ENCODE results near the gene PCCA.

The PCCA gene

DNA sequence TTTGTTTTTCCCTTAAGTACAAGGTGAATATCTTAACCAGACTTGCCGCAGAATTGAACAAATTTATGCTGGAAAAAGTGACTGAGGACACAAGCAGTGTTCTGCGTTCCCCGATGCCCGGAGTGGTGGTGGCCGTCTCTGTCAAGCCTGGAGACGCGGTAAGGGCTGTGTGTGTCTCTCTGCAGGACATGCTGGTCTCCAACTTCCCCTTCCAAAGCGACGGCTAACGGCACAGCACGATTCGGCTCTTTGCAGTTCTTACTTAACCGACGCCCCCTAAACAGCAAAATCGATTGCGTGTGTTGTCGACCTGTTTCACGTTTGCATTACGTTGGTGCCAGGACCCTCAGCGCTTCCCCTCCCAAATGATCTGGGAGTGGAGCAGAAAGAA lies 426.5 kb downstream of the PCCA start:
- no peaks in the 10 kb centered on the region for H3K79me2 ChIP-seq (ENCODE audit: control insufficient read depth, insufficient read depth, low read length)
- H2AK5ac ChIP-seq (ENCODE audit: low read length), result no peak overlapping the region
- H3K9ac ChIP-seq (ENCODE audit: low read length), result no peak overlapping the region
- H3K4me2 ChIP-seq (ENCODE audit: low read length), result no peak overlapping the region
- no peak overlapping the region for H3K56ac ChIP-seq (ENCODE audit: low read length)
- H3K4me1 ChIP-seq (ENCODE audit: control insufficient read depth, low read depth, low read length), result peaks cover 4% of the 10 kb centered on the region
- H3K4ac ChIP-seq (ENCODE audit: low read depth, low read length), result no peak overlapping the region
- no peak overlapping the region for H3K23ac ChIP-seq (ENCODE audit: low read length)
- no peak for DNase-seq
- H2BK5ac ChIP-seq (ENCODE audit: low read length), result no peak overlapping the region
- no peak overlapping the region for H3K27ac ChIP-seq (ENCODE audit: low read depth, low read length)
- no peaks in the 10 kb centered on the region for H3K36me3 ChIP-seq (ENCODE audit: control insufficient read depth, insufficient read depth, low read length)
- H4K5ac ChIP-seq (ENCODE audit: low read length), result no peak overlapping the region
- H3K18ac ChIP-seq (ENCODE audit: low read length), result no peak overlapping the region
- no peak overlapping the region for H2BK15ac ChIP-seq (replicated peaks; ENCODE audit: low read depth)
- no peak overlapping the region for H2BK120ac ChIP-seq (ENCODE audit: low read depth, low read length)
- H3K4me3 ChIP-seq (ENCODE audit: low read length), result no peak overlapping the region
- no CpG with 5 or more reads among the region's 20 CpGs for WGBS (ENCODE audit: extremely low coverage, insufficient coverage, low lambda C conversion rate)
- peaks cover 2% of the 10 kb centered on the region for H3K27me3 ChIP-seq (ENCODE audit: insufficient read depth, low read length, poor library complexity)
- no peaks in the 10 kb centered on the region for H3K79me1 ChIP-seq (ENCODE audit: low read length)
- no peak overlapping the region for H4K8ac ChIP-seq (ENCODE audit: low read depth, low read length)

DNA sequence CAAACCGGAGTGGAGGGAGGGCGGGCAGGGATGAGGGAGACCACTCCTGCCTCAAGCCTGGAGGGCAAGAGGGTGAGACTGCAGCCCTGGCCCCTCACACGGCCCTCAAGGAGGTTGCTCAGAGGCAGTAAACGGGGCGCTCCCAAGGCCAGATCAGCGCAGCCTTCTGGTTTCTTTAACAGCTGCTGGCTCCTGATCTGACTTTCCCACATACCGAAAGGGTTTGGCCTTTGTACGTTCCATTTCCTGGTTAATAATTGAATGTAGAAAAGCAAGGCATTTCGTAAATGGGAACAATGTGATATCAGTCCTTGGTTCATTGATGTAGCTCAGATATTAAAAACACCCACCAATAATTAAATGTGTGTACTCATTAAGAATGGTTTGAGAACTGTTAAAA lies 428.2 kb downstream of the PCCA start:
- Histone ChIP-seq H3K56ac (ENCODE audit: low read length) (no peak overlapping the region), H3K27me3 (ENCODE audit: insufficient read depth, low read length, poor library complexity) (no peaks in the 10 kb centered on the region), H3K4me1 (ENCODE audit: control insufficient read depth, low read depth, low read length) (no peaks in the 10 kb centered on the region), H3K4me3 (ENCODE audit: low read length) (no peak overlapping the region), H2BK15ac (replicated peaks; ENCODE audit: low read depth) (no peak overlapping the region), H3K23ac (ENCODE audit: low read length) (no peak overlapping the region), H2BK5ac (ENCODE audit: low read length) (no peak overlapping the region), H2BK120ac (ENCODE audit: low read depth, low read length) (no peak overlapping the region), H4K5ac (ENCODE audit: low read length) (no peak overlapping the region), H4K8ac (ENCODE audit: low read depth, low read length) (no peak overlapping the region), H3K18ac (ENCODE audit: low read length) (no peak overlapping the region), H3K36me3 (ENCODE audit: control insufficient read depth, insufficient read depth, low read length) (no peaks in the 10 kb centered on the region), H3K9ac (ENCODE audit: low read length) (no peak overlapping the region), H3K79me1 (ENCODE audit: low read length) (no peaks in the 10 kb centered on the region), H2AK5ac (ENCODE audit: low read length) (no peak overlapping the region), H3K4ac (ENCODE audit: low read depth, low read length) (no peak overlapping the region), H3K27ac (ENCODE audit: low read depth, low read length) (no peak overlapping the region), H3K4me2 (ENCODE audit: low read length) (no peak overlapping the region), H3K79me2 (ENCODE audit: control insufficient read depth, insufficient read depth, low read length) (no peaks in the 10 kb centered on the region)
- no CpG with 5 or more reads among the region's 9 CpGs for WGBS (ENCODE audit: extremely low coverage, insufficient coverage, low lambda C conversion rate)
- no peak for DNase-seq

DNA sequence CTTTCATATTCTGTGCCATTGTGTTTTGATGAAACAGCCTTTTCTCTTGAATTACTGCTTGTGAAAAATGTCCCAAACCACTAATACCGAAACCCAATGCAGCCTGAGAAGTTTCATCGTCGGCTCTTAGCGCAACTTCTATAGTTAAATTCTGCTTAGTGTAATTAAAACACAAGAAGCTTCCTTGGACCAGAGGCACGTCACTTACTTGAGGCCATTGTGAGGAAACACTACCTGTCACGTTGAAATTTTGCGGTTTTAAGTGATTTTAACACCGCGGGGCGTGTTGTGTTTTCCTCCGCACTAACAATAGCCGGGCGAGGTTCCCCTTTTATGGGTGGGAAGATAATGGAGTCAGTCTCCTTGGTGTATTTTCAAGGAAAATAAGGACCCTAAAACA lies 428.8 kb downstream of the PCCA start:
- WGBS (ENCODE audit: extremely low coverage, insufficient coverage, low lambda C conversion rate), result no CpG with 5 or more reads among the region's 13 CpGs
- Histone ChIP-seq H4K5ac (ENCODE audit: low read length) (no peak overlapping the region), H3K9ac (ENCODE audit: low read length) (no peak overlapping the region), H3K36me3 (ENCODE audit: control insufficient read depth, insufficient read depth, low read length) (no peaks in the 10 kb centered on the region), H3K18ac (ENCODE audit: low read length) (no peak overlapping the region), H2AK5ac (ENCODE audit: low read length) (no peak overlapping the region), H2BK120ac (ENCODE audit: low read depth, low read length) (no peak overlapping the region), H3K23ac (ENCODE audit: low read length) (no peak overlapping the region), H2BK5ac (ENCODE audit: low read length) (no peak overlapping the region), H3K4me2 (ENCODE audit: low read length) (no peak overlapping the region), H3K79me2 (ENCODE audit: control insufficient read depth, insufficient read depth, low read length) (no peaks in the 10 kb centered on the region), H3K27me3 (ENCODE audit: insufficient read depth, low read length, poor library complexity) (no peaks in the 10 kb centered on the region), H3K4me3 (ENCODE audit: low read length) (no peak overlapping the region), H3K79me1 (ENCODE audit: low read length) (no peaks in the 10 kb centered on the region), H3K4ac (ENCODE audit: low read depth, low read length) (no peak overlapping the region), H2BK15ac (replicated peaks; ENCODE audit: low read depth) (no peak overlapping the region), H3K4me1 (ENCODE audit: control insufficient read depth, low read depth, low read length) (peaks cover 2% of the 10 kb centered on the region), H3K56ac (ENCODE audit: low read length) (no peak overlapping the region), H3K27ac (ENCODE audit: low read depth, low read length) (no peak overlapping the region), H4K8ac (ENCODE audit: low read depth, low read length) (no peak overlapping the region)
- no peak for DNase-seq

DNA sequence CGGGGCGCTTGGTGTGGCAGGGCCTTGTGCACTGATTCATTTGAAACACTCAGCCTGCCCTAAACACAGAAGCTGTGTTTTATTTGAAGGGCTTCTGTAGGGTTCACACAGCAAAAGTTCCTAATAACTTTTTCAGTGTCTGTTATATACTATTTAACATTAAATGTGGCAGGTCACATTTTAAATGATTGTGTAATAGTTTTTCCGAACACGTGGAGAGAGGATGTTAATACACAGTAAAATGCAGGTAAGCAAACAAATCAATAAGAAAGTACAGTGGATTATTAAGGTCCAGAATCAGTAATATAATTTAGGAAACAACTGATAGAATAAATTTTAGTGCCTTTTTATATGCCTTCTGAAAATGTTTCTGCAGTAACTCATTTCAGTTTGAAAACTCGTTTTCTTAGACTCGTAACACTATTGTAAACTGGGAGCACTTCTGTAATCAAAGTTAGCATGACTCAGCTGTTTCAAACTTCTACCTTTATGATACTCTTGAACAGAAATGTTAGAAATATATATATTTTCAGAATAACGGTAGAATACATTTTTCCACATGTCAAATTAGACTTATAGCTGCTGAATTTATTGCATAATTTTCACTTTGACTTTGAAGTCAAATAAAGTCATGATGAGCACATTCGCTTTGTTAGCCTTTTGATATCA lies 429.6 kb downstream of the PCCA start:
- H3K79me1 ChIP-seq (ENCODE audit: low read length), result no peaks in the 10 kb centered on the region
- H3K27ac ChIP-seq (ENCODE audit: low read depth, low read length), result no peak overlapping the region

DNA sequence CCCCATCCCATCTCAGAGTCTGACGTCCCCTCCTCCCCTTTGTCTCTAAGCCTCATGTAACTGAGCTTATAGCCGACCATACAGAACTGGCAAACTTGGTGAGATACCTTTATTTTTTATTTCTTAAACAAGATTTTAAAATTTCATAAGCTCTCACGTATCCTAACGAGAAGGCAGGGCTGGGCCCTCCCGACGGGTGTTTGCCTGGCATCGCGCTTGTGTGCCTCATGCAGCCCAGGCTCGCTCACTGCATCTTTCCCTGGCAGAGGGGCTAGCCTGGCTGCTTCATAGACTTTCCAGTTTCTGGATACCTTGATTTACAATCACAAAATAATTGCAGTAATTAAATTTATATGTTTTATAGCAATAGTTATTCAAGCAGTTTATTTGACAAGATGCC lies 430.7 kb downstream of the PCCA start:
- H3K4ac ChIP-seq (ENCODE audit: low read depth, low read length), result no peak overlapping the region
- no peak overlapping the region for H3K4me3 ChIP-seq (ENCODE audit: low read length)
- H3K27ac ChIP-seq (ENCODE audit: low read depth, low read length), result no peak overlapping the region
- H3K23ac ChIP-seq (ENCODE audit: low read length), result no peak overlapping the region
- no peak overlapping the region for H3K56ac ChIP-seq (ENCODE audit: low read length)
- no CpG with 5 or more reads among the region's 9 CpGs for WGBS (ENCODE audit: extremely low coverage, insufficient coverage, low lambda C conversion rate)
- DNase-seq, result no peak
- H3K36me3 ChIP-seq (ENCODE audit: control insufficient read depth, insufficient read depth, low read length), result no peaks in the 10 kb centered on the region
- no peaks in the 10 kb centered on the region for H3K27me3 ChIP-seq (ENCODE audit: insufficient read depth, low read length, poor library complexity)
- H4K8ac ChIP-seq (ENCODE audit: low read depth, low read length), result no peak overlapping the region
- no peak overlapping the region for H2BK120ac ChIP-seq (ENCODE audit: low read depth, low read length)
- H3K4me2 ChIP-seq (ENCODE audit: low read length), result no peak overlapping the region
- no peak overlapping the region for H4K5ac ChIP-seq (ENCODE audit: low read length)
- H3K4me1 ChIP-seq (ENCODE audit: control insufficient read depth, low read depth, low read length), result peaks cover 2% of the 10 kb centered on the region
- H3K18ac ChIP-seq (ENCODE audit: low read length), result no peak overlapping the region
- H3K79me2 ChIP-seq (ENCODE audit: control insufficient read depth, insufficient read depth, low read length), result no peaks in the 10 kb centered on the region
- no peak overlapping the region for H2BK5ac ChIP-seq (ENCODE audit: low read length)
- H3K79me1 ChIP-seq (ENCODE audit: low read length), result no peaks in the 10 kb centered on the region
- H2AK5ac ChIP-seq (ENCODE audit: low read length), result no peak overlapping the region
- no peak overlapping the region for H3K9ac ChIP-seq (ENCODE audit: low read length)
- H2BK15ac ChIP-seq (replicated peaks; ENCODE audit: low read depth), result no peak overlapping the region

More for the DNA sequence above, 429.6 kb downstream of the PCCA start:
- DNase-seq, result no peak
- H2BK15ac ChIP-seq (replicated peaks; ENCODE audit: low read depth), result no peak overlapping the region
- no peak overlapping the region for H3K9ac ChIP-seq (ENCODE audit: low read length)
- no peak overlapping the region for H4K8ac ChIP-seq (ENCODE audit: low read depth, low read length)
- no peak overlapping the region for H2BK120ac ChIP-seq (ENCODE audit: low read depth, low read length)
- no peak overlapping the region for H3K18ac ChIP-seq (ENCODE audit: low read length)
- H3K4me2 ChIP-seq (ENCODE audit: low read length), result no peak overlapping the region
- H3K23ac ChIP-seq (ENCODE audit: low read length), result no peak overlapping the region
- H3K4me1 ChIP-seq (ENCODE audit: control insufficient read depth, low read depth, low read length), result peaks cover 2% of the 10 kb centered on the region
- no peaks in the 10 kb centered on the region for H3K27me3 ChIP-seq (ENCODE audit: insufficient read depth, low read length, poor library complexity)
- WGBS (ENCODE audit: extremely low coverage, insufficient coverage, low lambda C conversion rate), result no CpG with 5 or more reads among the region's 8 CpGs
- H2AK5ac ChIP-seq (ENCODE audit: low read length), result no peak overlapping the region
- no peak overlapping the region for H3K4me3 ChIP-seq (ENCODE audit: low read length)
- H3K4ac ChIP-seq (ENCODE audit: low read depth, low read length), result no peak overlapping the region
- H2BK5ac ChIP-seq (ENCODE audit: low read length), result no peak overlapping the region
- no peak overlapping the region for H4K5ac ChIP-seq (ENCODE audit: low read length)
- H3K79me2 ChIP-seq (ENCODE audit: control insufficient read depth, insufficient read depth, low read length), result no peaks in the 10 kb centered on the region
- no peak overlapping the region for H3K56ac ChIP-seq (ENCODE audit: low read length)
- no peaks in the 10 kb centered on the region for H3K36me3 ChIP-seq (ENCODE audit: control insufficient read depth, insufficient read depth, low read length)

Data from mesendoderm (in vitro differentiated cells).